ENCODE data around the gene SPATA16.
"Not testable (repeated sequence)": the region's sequence is repeated elsewhere in the genome, so short reads cannot be mapped to it uniquely, and the experiment has no call there.

Gene SPATA16

GRCh38 chr3:172904711-172905373 is 236.2 kb downstream of the SPATA16 start:
- Histone ChIP-seq H3K27ac (no peak overlapping the region), H3K79me2 (no peaks in the 10 kb centered on the region), H3K27me3 (ENCODE audit: control insufficient read depth, insufficient read depth, low read length) (no peaks in the 10 kb centered on the region), H3K4me1 (no peaks in the 10 kb centered on the region), H3K4me2 (ENCODE audit: low read length) (no peak overlapping the region), H3K9ac (no peak overlapping the region), H3K9me3 (ENCODE audit: control insufficient read depth, low read length) (no peaks in the 10 kb centered on the region), H3K36me3 (ENCODE audit: control insufficient read depth, insufficient read depth, low read length) (no peaks in the 10 kb centered on the region), H3K4me3 (ENCODE audit: low read depth, low read length) (no peak overlapping the region), H2AFZ (no peak overlapping the region)
- TF ChIP-seq CTCF (IDR thresholded peaks at IDR 0.05): no peak

GRCh38 chr3:172903642-172904320 is 237.3 kb downstream of the SPATA16 start:
- Histone ChIP-seq H3K27ac (no peak overlapping the region), H3K4me1 (no peaks in the 10 kb centered on the region), H3K4me3 (ENCODE audit: low read depth, low read length) (no peak overlapping the region), H3K27me3 (ENCODE audit: control insufficient read depth, insufficient read depth, low read length) (no peaks in the 10 kb centered on the region), H2AFZ (no peak overlapping the region), H3K4me2 (ENCODE audit: low read length) (no peak overlapping the region), H3K9me3 (ENCODE audit: control insufficient read depth, low read length) (no peaks in the 10 kb centered on the region), H3K36me3 (ENCODE audit: control insufficient read depth, insufficient read depth, low read length) (no peaks in the 10 kb centered on the region), H3K9ac (no peak overlapping the region), H3K79me2 (no peaks in the 10 kb centered on the region)
- TF ChIP-seq CTCF (IDR thresholded peaks at IDR 0.05): no peak

- Histone ChIP-seq H2AFZ (no peak overlapping the region), H3K27me3 (ENCODE audit: control insufficient read depth, insufficient read depth, low read length) (no peaks in the 10 kb centered on the region), H3K36me3 (ENCODE audit: control insufficient read depth, insufficient read depth, low read length) (no peaks in the 10 kb centered on the region), H3K4me2 (ENCODE audit: low read length) (no peak overlapping the region), H3K9me3 (ENCODE audit: control insufficient read depth, low read length) (no peaks in the 10 kb centered on the region), H3K9ac (no peak overlapping the region), H3K4me1 (no peaks in the 10 kb centered on the region), H3K27ac (no peak overlapping the region), H3K79me2 (no peaks in the 10 kb centered on the region), H3K4me3 (ENCODE audit: low read depth, low read length) (no peak overlapping the region)
- no peak for TF ChIP-seq CTCF (IDR thresholded peaks at IDR 0.05)
These were observed 248.9 kb downstream of the SPATA16 start for GRCh38 chr3:172892158-172892557.

GRCh38 chr3:172885704-172886103 is 255.3 kb downstream of the SPATA16 start:
- Histone ChIP-seq H3K4me1 (no peaks in the 10 kb centered on the region), H3K9ac (no peak overlapping the region), H3K4me2 (ENCODE audit: low read length) (no peak overlapping the region), H3K36me3 (ENCODE audit: control insufficient read depth, insufficient read depth, low read length) (no peaks in the 10 kb centered on the region), H3K27me3 (ENCODE audit: control insufficient read depth, insufficient read depth, low read length) (no peaks in the 10 kb centered on the region), H2AFZ (no peak overlapping the region), H3K4me3 (ENCODE audit: low read depth, low read length) (no peak overlapping the region), H3K9me3 (ENCODE audit: control insufficient read depth, low read length) (no peaks in the 10 kb centered on the region), H3K27ac (no peak overlapping the region), H3K79me2 (no peaks in the 10 kb centered on the region)
- no peak for TF ChIP-seq CTCF (IDR thresholded peaks at IDR 0.05)

- no peak for TF ChIP-seq CTCF (IDR thresholded peaks at IDR 0.05)
- H3K79me2 ChIP-seq: no peaks in the 10 kb centered on the region
- no peak overlapping the region for H3K4me3 ChIP-seq (ENCODE audit: low read depth, low read length)
- H3K36me3 ChIP-seq (ENCODE audit: control insufficient read depth, insufficient read depth, low read length): no peaks in the 10 kb centered on the region
- no peak overlapping the region for H2AFZ ChIP-seq
- no peaks in the 10 kb centered on the region for H3K4me1 ChIP-seq
- no peaks in the 10 kb centered on the region for H3K9me3 ChIP-seq (ENCODE audit: control insufficient read depth, low read length)
- H3K27me3 ChIP-seq (ENCODE audit: control insufficient read depth, insufficient read depth, low read length): no peaks in the 10 kb centered on the region
- H3K27ac ChIP-seq: no peak overlapping the region
- no peak overlapping the region for H3K4me2 ChIP-seq (ENCODE audit: low read length)
- H3K9ac ChIP-seq: no peak overlapping the region
These were observed 258.5 kb downstream of the SPATA16 start for GRCh38 chr3:172882563-172882962.

- H3K4me3 ChIP-seq (ENCODE audit: low read depth, low read length); H3K79me2 ChIP-seq; H3K27ac ChIP-seq; H3K27me3 ChIP-seq (ENCODE audit: control insufficient read depth, insufficient read depth, low read length); H3K9ac ChIP-seq; H3K4me2 ChIP-seq (ENCODE audit: low read length); H3K36me3 ChIP-seq (ENCODE audit: control insufficient read depth, insufficient read depth, low read length); H3K4me1 ChIP-seq; H3K9me3 ChIP-seq (ENCODE audit: control insufficient read depth, low read length); H2AFZ ChIP-seq: not testable (repeated sequence)
These were observed 261.7 kb downstream of the SPATA16 start for GRCh38 chr3:172879381-172879780.
